Measurements from ENCODE around the gene LYPD6B.

DNA sequence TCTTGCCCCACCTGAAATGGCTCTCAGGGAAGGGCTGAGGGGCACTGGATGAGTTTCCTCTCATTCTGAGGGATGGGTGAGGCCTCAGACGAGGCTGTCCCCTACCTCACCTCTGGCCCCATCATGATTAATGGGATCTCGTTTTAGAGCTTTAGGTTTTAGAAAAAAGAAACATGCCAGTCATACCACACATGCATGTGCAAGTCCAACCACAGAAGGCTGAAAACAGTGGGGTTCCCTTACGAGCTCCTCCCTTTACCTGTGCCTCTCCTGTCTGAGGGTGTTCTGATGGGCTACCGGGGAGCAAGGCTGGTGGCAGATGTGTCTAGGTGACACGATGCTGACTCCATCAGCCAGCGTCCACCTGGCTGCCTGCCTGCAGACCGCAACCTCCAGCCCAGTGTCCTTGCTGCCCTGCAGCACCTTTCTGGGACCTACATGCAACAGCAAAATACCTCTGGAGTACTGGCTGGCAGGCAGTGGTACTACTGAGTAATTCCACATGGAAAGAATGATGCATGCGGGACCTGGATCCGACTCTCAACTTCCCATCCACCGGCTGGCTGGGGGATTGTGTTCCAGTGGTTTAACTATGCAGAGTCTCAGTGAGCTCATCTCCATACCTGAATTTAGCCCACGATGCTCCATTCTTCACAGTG is 9.1 kb upstream of the LYPD6B start:
- TF ChIP-seq, protein P1, sequence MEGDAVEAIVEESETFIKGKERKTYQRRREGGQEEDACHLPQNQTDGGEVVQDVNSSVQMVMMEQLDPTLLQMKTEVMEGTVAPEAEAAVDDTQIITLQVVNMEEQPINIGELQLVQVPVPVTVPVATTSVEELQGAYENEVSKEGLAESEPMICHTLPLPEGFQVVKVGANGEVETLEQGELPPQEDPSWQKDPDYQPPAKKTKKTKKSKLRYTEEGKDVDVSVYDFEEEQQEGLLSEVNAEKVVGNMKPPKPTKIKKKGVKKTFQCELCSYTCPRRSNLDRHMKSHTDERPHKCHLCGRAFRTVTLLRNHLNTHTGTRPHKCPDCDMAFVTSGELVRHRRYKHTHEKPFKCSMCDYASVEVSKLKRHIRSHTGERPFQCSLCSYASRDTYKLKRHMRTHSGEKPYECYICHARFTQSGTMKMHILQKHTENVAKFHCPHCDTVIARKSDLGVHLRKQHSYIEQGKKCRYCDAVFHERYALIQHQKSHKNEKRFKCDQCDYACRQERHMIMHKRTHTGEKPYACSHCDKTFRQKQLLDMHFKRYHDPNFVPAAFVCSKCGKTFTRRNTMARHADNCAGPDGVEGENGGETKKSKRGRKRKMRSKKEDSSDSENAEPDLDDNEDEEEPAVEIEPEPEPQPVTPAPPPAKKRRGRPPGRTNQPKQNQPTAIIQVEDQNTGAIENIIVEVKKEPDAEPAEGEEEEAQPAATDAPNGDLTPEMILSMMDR (IDR thresholded peaks at IDR 0.05): no peak
- no peak for TF ChIP-seq POLR2A (IDR thresholded peaks at IDR 0.05)

Measured in vagina (tissue), 2 donors.